HG03108 (cell line): ENCODE results near the gene MYOM1.
A peak's percentile ranks its signal among the peaks of the same experiment; 100 is the strongest.
"Not testable (repeated sequence)": the region's sequence is repeated elsewhere in the genome, so short reads cannot be mapped to it uniquely, and the experiment has no call there.

Experiments used
- ATAC-seq: cut with Tn5 transposase; IDR thresholded peaks from one replicate; pipeline ENCODE4 v1.9.1; 2021; ENCODE audit warnings: moderate library complexity; ENCODE audit not compliant: unreplicated experiment

MYOM1 gene

DNA sequence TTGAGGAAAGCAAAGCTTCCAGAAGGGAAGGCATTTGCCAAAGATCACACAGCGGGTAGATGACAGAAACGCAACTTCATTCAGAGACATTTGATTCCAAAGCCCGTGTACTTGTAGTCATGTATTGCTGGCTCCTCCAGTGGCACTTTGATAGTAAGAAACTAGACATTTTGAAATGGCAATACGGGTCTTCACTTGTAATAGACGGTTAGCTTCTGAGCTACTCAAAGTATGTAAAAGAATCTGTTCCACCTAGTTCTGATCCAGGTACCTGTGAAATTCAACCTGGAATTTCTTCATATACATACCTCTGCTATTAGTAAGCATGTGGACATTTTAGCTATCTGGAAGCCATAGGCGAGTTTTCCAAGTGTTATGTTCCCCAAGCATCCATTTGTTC lies 1.7 kb upstream of the MYOM1 start:
- no peak for ATAC-seq

DNA sequence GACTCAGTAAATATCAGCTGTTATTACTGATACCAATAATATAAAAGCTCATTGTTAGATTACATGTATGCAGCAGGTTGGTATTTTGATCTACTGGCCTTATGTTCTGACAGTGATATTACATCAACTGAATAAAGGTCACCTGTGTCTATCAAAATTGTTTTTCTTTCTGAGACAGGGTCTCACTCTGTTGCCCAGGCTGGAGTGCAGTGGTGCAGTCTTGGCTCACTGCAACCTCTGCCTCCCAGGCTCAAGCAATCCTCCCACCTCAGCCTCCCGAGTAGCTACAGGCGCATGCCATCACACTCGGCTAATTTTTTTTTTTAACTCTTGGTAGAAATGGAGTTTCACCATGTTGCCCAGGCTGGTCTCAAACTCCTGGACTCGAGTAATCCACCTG lies 1.1 kb upstream of the MYOM1 start:
- not testable (repeated sequence) for ATAC-seq

DNA sequence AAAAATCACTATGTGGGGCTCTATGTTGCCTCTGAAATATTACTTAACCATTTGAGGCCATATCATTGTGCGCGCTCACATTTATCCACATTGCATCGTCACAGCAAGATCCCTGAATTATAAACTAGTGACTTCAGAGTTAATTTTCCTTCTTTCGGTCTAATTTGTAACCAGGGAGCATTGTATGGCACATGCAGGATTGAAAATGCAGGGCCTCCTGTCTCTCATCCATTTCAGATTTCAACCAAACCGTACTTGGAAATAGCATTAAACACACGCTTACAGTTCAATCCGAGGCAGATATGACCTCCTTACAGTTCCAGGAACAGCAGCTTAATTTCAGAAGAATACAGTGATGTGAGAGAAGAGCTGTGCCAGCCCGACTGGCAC lies 532 bp downstream of the MYOM1 start:
- ATAC-seq = no peak

DNA sequence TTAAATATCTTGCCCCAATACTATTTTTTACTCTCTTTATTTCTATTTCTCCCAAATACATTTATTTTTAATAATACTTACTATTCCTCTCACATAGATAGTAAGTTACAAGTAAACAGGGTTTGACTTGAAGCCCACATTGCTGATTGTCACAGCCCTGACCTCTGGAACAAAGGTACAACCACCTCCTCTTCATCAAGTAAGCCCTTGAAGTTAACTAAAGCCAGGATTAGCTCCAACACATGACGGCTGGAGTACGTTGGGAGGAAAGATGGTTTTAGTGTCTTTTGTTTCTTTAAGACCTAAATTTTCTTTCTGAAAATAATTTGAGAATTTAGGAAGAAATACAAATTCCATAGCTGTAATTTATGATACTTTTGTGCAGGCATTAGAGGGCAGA lies 949 bp downstream of the MYOM1 start:
- no peak for ATAC-seq

DNA sequence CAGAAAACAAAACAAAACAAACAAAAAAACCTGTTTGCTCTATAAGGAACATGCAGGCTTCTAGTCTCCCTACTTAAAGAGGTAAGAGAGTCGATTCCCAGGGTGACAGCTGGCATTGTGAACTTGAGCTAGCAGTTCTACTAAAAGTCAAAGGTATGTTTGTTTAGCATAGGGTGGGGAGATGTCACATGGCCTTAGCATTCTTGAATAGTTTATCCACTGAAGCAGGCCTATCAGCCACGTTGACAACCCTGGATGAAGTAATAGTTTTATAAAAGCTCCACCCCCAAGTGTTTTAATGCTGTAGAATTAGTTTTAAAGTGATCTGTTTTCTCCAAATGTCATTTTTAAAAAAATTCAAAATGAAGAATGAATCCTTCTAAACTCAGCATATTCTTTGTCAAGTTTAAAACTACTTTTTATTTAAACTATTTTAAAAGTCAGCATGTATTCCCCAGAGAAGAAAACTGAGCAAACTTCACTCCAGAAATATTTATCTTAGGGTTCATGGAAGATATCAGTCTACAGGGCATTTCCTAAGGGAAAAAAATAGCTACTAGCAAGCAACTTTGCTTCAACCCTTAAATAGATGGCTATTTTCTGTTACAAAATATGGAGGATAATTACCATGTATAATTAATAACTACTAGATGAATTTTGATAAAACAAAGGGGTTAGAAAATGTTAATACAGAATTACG lies 1.7 kb downstream of the MYOM1 start:
- no peak for ATAC-seq

DNA sequence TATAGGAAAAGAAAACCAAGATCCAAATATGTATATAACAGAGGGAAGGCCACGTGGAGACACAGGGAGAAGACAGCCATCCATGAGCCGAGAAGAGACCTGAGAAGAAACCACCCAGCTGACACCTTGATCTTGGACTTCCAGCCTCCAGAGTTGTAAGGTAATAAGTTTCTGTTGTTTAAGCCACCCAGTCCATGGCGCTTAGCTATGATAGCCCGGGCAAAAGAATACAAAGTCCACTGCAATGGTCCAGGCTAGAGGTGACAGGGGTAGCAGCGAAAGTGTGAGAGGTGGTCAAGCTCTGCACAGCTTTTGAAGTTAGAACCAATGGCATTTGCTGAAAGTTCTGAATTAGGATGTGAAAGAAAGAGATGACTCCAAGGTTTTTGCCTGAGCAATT lies 2.8 kb downstream of the MYOM1 start:
- no peak for ATAC-seq

DNA sequence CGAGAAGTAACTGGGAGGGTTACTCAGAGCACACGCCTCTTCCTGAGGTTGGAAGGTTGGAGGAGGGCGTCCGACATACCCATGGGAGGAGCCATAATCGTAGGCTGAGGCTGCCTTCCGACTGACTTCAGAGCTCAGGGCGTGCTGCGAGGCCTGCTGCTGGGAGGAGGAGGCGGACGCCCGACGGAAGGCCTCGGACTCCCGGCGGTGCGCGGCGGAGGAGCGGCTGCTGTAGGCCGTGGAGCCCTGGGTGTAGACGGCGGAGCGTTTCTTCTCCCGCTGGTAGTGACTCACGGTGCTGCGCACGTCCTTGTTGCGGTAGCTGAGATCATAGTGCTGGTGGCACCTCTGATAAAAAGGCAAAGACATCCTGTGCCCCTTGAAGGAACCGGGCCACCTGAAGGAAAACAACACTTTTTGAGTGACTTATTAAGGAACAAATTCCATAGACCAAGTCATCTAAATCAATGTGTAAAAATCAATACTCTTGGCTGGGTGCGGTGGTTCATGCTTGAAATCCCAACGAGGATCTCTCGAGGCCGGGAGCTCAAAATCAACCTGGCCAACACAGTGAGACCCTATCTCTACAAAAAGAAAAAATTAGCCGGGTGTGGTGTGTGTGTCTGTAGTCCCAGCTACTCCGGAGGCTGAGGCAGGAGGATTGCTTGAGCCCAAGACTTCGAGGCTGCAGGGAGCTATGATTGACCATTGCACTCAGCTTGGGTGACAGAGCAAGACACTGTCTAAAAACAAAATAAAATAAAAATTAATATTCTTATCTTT lies 4.7 kb downstream of the MYOM1 start:
- ATAC-seq = no peak

DNA sequence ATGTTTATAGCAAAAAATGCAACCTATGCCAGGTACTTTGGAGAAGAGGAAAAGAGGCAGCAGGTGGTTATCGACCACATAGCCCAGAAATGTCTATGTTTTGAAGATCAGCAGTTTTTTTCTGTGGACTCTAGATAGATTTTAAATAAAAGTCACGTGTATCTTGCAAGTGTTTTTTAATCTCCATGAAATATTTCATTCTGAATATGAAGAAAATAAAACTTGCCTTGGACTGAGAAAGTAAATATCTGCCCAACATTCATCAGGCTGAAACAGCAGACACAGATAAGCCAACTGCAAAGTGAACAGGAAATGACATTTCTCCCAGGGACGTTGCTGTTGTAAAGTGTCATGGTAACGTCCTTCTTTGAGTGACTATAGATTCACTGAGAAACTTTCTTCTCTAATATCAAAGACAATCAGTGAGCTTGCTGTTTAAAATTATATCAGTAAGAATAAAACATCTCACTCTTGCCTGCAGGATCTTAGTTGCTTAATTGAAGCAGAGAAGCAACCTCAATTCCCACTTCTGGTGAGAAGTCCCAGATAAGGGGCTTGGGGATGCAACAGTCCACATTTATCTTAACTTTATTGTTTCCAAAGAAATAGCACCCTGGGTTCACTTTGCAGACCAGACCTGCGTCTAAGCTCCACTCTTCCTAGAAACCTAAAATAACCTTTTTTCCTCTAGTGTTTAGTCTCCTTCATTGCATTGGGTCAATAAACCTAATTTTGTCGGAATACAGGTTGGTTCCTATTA lies 6.3 kb downstream of the MYOM1 start:
- no peak for ATAC-seq

DNA sequence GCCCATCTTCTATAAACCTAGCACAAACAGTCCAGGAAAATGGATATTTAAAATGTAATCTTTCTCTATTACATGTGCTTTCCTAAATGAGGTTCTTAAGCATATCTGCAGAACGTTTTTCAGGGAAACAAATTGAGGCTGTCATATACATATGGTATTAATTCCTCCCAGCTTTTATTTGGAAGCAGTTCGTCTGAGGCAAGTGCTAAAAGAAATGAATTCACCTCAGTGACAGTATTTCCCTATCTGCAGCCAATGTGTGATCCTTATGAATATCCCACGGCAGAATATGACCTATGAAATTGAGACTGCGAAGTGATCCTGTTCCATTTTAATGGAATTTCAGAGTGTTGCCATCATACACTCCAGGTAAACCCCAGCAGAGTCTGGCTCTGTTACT lies 7.1 kb downstream of the MYOM1 start:
- ATAC-seq = no peak

DNA sequence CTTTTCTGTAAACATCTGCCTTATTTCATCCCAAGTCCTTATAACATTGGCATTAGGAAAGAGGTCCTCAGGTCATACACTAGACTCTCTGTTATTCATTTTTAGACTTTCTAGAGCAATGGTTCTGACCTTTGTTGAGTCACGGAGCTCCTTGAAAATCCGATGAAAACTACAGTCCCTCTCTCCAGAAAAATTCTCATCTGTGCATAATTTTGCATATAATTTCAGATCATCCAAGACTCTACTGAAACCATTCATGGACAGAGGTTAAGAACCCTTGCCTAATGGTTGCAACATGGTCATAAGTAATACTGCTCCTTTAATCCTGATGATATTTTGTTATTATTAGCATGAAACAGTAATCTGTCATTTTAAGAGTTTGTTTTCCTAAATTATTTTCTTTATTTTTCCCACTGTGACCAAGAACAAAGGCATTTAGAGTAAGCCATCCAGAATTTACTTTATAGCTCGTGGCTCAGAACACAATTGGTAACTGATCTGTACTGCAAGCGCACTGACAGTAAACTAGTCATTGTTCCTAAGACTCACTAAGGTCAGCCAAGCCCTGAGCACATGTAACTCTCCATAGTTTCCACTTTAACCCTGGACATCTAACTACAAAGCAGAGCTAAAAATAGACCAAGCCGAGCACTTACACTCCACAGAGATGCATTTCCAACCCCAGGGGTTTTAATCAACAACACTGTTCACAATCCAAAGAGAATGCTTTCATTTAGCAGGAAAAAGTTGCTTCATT lies 8.4 kb downstream of the MYOM1 start:
- no peak for ATAC-seq

DNA sequence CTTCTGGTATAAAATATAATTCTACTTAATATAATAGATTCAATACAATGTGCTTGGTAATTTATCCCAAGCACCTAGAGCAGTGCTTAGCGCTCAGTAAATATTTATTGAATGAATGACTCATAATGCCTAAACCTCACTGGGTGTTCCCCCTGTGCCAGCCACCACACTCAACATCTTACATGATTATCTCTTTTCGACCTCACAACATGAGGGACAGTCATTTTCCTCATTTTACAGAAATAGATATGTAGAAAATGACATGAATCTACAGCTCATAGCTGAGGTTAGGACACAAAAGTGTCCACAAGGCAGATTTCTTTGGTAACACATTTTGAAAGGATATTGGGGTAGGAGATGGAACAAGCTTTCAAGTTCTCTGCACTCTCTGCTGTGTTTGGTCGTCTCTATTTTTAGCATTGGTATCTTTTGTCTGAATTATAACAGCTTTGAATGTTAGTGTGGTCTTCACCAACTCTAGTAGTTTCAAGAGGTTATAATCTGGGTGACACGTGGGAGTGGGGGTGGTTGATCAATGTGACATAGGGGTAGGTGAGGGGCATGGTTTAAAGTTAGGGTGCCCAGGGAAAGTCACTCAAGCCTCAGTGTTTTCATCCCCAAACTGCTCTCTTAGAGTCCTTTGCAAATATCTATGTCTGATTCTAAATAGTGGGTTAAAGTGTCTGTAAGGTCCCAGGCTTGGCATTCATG lies 9.8 kb downstream of the MYOM1 start:
- peak; percentile 74 for ATAC-seq

DNA sequence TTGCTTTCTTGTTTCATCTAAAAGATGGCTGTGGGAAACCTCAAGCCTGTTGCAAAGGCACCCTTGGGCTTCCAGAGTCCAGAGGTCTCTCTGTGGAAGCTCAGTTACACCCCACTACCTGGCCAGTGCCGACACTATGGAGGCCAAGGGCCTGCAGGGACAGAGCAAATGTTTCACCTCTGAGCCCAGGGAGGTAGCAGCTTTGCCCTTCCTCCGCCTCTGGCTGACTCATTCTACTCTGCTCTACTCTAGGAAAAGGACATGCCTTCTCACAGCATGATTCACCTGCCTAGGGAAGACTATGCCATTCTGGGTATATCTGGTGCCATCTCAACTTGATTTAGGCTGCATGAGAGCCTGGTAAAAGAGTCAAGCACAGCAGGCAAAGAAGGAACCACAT lies 12.2 kb downstream of the MYOM1 start:
- ATAC-seq = no peak

DNA sequence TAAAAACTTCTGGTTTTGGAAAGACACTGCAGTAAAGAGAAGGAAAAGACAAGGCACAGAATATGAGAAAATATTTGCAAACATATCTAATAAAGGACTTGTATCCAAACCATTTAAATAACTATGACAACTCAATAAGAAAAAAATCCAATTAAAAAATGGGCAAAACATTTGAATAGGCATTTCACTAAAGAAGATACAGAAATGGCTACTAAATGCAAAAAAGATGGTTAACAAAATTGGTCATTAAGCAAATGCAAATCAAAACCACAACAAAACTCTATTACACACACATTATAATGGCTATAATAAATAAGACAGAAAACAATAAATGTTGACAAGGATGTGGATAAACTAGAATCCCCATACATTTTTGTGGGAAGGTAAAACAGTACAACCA lies 14.5 kb downstream of the MYOM1 start:
- no peak for ATAC-seq

DNA sequence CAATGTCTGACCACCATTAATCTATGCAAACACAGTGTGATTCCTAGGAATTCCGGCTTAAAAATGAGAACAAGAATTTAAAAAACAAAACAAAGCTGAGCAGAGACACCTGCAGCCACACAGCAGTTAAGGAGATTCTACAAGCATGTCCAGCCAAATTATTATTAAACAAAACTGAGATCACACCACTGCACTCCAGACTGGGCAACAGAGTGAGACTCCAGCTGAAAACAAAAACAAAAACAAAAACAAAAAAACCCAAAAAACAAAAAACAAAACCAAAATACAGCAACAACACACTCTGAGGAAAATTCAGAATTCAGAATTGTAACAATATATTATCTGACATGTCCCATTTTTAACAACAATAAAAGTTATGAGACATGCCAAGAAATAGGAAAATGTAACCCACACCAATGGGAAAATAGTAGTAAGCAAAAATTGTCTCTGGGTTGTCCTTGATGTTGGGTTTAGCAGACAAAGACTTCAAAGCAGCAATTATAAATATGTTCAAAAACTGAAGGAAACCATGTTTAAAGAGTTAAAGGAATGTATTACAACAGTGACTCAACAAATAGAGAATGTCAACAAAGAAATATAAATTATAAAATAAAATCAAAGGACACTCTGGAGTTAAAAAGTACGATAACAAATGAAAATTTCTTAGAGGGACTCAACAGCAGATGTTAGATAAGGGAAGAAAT lies 19.7 kb downstream of the MYOM1 start:
- ATAC-seq = no peak

DNA sequence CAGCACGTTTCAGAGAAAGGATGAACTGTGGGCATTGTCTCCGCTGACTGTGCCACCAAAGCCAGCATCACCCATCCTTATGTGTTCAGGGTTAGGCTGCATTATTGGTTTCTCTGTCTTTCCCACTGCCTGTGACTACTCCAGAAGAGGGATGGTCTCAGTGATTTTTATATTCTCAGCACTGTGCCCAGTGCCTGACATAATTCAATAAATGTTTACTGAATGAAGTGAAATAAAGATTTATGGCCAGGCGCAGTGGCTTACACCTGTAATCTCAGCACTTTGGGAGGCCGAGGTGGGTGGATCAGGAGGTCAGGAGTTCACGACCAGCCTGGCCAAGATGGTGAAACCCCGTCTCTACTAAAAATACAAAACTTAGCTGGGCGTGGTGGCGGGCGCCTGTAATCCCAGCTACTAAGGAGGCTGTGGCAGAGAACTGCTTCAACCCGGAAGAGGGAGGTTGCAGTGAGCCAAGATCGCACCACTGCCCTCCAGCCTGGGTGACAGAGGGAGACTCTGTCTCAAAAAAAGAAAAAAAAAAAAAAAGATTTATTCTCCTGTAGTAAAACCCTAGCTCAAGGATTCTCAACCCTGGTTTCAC lies 21.4 kb downstream of the MYOM1 start:
- ATAC-seq = not testable (repeated sequence)

DNA sequence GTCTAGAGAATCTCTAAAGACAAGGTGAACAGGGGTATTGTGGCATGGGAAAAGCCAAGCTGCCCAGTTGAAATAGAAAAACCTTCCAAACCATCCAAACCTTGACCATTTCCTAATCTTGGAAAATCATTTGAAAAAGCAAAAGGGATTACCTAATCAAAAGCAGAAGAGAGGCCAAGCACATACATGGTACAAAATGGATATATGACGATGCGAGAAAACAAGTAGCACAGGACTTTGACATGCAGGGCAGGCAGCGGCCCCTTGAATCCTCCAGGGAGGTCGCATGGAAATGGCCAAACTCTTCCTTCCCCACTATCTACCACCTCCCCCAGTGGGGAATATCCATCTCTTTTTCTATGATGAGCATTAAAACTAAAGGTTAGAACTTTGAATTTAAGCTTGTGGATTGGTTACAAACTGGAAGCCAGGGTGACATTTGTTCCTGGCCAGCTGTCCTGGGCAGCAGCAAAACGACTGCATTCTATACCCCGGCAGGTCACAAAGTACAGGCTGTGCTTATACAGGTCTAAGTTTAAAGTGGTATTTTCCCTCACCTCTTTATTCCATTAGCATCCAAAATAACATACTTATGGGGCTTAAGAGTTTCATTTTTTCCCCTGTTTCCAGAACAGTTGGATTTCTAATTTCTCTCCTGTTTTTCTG lies 24.7 kb downstream of the MYOM1 start:
- no peak for ATAC-seq

DNA sequence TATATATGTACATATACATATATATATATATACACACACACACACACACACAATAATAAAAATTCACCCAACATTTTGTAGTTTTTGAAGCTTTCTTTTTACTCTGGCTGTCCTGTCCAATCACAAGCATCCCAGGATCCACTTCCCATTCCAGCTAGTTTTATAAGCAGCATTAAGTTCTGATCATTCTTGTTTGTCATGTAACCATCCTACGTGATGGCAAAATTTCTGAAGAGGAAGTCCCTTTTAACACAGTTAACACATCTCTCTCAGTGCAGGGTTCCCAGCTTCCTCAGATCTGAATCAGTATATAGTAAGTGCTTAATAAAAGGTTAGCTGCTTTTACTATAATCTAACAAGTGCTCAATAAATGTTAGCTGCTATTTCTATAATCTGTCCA lies 26.4 kb downstream of the MYOM1 start:
- ATAC-seq = no peak

DNA sequence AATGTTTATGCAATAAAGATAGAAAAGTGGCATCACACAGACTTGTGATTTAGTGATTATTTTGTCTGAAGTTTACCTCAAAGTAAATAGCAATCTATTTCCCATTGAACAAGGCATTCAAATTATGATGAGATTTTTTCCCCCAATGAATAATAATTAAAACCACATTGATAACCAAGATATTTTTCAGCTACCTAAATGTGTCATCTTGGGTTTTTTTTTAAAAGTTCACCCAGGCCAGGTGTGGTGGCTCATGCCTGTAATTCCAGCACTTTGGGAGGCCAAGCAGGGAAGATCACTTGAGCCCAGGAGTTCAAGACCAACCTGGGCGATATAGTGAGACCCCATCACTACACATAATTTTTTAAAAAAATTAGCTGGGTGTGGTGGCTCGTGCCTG lies 27.0 kb downstream of the MYOM1 start:
- no peak for ATAC-seq

DNA sequence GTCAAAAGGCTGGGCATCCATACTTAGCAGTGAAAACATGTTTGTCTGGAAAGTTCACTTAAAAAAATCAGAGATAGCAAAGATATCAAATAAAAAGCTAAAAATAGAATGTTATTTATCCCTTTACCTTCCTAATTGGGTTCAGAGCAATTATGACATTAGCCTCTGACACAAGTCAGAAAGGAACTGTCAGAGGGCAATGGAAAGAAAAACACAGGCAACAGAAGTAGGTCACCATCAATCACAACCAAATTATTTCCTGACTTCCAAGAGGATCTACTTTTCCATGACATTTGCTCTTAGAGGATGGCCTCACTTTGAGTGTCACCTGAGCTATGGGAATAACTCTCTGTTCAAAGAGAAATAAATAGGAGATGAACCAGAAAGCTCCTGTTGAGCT lies 27.5 kb downstream of the MYOM1 start:
- no peak for ATAC-seq
